Iris pigment epithelial cell (primary cell): ENCODE results near the gene IL1RAP.

Source experiments
- DNase-seq: peaks from one replicate; pipeline ENCODE4 v3.0.0-alpha.2; 2011; ENCODE audit warnings: low read depth

IL1RAP gene

DNA sequence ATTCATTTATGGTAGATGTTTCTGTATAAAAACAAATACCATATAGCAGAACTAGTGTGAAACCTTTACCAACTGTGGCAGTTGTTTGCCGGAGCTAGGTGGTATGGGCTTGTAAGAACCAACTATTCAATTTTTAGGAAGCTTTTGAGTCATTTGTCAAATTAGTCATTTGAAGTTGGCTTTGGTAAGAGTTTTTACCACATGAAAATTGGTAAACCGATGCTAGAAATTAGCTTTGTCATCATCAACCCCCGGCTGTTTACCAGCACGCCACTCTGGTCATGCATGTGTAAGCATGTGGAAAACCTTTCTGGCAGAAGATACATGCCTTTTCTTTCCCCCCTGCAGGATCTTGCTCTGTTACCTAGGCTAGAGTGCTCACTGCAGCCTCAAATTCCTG is 63.3 kb downstream of the IL1RAP start:
- no peak for DNase-seq

DNA sequence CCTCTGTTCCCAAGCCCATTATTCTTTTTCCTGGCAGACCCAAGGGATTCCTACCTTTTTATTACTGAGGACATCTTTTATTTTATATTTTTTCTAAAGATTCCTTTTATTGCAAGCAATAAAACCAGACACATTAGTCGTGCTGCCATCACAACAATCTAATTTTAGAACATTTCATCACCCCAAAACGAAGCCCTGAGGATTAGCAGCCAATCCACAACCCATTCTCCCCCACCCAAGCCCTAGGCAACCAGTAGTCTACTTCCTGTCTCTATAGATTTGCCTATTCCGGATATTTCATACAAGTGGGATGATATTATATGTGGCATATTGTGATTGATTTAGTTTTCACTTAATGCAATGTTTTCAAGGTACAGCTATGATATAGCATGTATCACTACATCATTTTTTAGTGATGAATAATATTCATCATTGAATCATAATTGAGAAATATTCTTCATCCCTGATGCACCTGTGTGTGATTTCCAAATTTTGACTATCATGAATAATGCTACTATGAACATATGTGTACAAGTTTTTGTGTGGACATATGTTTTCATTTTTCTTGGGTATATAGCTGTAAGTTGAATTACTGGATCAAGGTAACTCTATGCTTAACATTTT is 65.7 kb downstream of the IL1RAP start:
- no peak for DNase-seq

DNA sequence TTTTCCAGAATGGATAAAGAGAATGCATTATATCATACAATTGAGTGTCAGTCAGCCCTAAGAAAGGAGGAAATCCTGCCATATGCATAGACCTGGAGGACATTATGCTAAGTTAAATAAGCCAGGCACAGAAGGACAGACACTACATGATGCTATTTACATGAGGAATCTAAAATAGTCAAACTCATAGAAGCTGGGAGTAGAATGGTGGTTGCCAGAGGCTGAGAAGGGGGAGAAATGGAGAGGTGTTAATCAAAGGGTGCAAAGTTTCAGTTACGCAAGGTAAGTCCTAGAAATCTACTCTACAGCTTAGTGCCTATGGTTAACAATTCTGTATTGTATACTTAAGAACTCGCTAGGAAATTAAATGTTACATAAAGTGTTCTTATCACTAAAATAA is 66.5 kb downstream of the IL1RAP start:
- DNase-seq, result no peak

DNA sequence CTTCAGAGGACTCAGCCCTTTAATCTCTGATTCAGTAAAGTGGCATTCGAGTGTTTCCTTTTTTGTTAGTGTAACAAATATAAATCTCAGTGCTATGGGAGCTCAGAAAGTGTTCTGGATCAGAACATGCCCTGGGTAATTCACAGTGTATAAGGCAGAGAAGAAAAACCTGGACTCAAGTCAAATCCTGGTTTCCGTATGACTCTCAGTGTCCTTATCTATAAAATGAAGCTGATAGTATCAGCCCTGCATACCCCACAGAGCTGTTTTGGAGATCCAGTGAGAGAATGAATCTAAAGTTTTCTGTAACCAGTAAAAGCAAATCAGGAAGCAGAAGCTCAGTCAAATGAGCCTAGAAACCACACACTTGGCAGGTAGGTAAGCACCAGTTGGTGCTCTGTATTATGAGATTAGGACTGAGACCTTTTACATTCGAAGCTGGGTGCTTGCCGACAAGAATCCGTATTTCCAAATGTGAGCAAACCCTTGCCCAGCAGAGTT is 67.2 kb downstream of the IL1RAP start:
- DNase-seq, result peak; percentile 43

DNA sequence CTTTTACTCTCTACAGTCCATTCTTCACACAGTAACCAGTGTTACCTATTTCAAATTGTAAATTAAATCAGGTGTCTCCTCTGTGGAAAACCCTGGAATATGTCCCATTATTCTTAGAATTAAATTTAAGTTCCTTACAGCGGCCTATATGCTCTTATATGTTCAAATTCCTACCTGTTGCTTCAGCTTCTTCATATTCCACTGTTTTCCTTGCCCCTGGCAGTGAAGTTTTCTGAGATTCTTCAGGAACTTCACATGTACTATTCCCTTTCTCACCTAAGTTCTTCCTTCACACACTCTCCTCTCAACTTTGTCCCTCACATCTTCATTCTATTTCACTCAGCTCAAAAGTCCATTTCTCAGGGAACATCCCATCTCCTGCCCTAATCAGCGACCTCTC is 68.8 kb downstream of the IL1RAP start:
- no peak for DNase-seq

GRCh38 chr3:190585805-190586630 is 72.1 kb downstream of the IL1RAP start:
- peak; percentile 96 for DNase-seq

GRCh38 chr3:190586631-190587011 is 72.7 kb downstream of the IL1RAP start:
- DNase-seq, result peak; percentile 79

DNA sequence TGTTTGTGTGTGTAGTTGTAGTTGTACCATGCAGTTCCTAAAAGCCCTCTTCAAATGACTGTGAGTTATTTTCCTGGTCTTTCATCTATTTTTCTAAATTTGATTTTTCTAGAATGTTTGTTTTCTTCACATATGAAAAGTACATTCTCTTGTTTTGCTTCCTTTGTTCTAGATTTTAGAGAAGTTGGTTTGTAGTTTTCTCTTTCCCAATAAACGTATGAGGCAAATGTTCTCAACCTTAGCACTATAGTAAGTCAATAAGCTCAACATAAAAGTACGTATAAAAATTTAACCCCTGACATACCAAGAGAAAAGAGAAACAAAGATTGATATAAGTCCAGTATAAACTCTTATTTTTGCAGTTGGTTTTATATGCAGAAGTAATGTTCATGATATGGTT is 74.7 kb downstream of the IL1RAP start:
- no peak for DNase-seq

- no peak for DNase-seq
Measured at GRCh38 chr3:190589326-190589725, 75.4 kb downstream of the IL1RAP start.

- no peak for DNase-seq
Measured at GRCh38 chr3:190591080-190591479, 77.2 kb downstream of the IL1RAP start.

GRCh38 chr3:190593075-190593474 is 79.2 kb downstream of the IL1RAP start:
- no peak for DNase-seq

GRCh38 chr3:190594171-190594570 is 80.3 kb downstream of the IL1RAP start:
- no peak for DNase-seq

DNA sequence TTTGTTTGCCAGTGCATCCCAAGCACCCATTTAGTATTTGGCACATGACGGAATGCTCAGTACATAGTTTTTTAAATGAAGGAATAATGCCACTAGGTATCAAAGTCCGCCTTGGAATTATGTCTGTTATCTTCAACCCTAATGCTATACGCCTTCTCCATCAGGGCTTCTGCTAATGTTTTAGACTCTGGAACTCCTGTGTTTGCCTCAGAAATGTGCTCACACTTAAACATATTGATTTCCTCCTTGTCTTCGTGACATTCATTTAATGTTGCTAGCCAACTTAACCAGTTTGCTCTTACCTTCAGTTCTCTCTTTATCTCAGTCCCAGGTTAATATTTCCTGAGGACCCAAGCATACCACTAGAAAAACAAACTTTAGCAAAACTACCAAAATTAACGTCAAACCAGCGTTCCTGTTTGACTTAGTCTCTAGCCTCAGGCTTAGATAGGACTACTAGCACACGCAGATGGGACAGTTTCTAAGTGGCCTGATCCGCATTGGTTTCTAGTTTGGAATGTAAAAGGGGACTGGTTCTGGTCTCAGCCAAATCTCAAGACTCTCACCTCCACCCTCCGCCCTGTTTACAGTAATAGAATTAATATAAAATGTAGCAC is 81.4 kb downstream of the IL1RAP start:
- DNase-seq, result no peak

DNA sequence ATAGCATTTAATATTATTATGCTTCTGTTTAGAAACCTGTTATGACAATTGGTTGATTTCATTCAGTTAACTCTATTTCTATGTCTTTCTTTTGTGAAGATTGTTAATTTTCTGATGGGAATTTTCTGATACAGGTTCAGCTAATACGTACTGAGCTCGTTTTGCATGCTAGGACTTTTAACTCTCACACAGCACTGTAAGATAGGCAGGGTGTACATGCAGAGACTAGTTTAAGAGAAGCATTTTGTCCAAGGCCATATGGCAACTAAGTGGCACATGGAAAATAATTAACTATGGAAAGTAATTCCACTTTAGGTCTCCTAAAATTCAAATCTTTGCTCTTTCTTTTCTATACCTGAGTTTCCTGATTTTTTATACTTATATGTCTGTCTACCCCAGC is 81.9 kb downstream of the IL1RAP start:
- DNase-seq, result no peak

GRCh38 chr3:190596349-190597285 is 82.7 kb downstream of the IL1RAP start:
- DNase-seq, result no peak

DNA sequence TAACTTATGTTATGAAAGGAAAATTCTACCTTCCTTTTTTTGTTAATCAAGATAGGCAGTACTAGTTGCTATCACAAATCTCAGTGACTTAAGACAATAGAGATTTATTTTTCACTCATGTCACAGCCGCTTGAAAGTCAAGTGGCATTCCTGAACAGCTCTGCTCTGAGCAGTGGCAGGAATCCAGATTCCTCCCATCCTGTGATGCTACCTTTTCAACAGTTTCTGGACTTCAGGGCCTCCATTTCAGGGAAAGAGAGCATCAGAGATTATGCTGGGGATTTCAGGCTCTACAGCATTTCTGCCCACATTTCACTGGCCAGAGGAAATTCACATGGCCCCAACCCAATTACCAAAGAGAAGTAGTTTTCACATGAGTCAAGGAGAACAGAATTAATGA is 83.4 kb downstream of the IL1RAP start:
- DNase-seq, result no peak

DNA sequence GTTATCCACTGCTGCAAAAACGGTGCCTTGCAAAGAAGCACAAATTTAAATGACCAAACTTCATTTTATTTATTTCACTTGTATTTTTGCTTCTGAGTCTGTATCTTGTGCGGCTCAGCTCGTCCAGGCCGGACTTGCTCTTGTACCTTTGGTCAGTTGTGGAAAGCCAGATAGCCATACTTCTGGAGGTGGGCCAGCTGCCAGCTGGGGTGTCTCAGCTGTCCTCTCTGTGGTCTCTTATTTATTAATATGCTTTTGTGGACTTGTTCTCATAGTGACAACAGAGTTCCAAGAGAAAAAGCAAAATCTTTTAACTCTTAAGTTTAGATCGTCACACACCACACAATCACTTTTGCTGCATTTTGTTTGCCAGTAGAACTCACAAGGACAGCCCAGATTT is 87.7 kb downstream of the IL1RAP start:
- DNase-seq, result no peak

DNA sequence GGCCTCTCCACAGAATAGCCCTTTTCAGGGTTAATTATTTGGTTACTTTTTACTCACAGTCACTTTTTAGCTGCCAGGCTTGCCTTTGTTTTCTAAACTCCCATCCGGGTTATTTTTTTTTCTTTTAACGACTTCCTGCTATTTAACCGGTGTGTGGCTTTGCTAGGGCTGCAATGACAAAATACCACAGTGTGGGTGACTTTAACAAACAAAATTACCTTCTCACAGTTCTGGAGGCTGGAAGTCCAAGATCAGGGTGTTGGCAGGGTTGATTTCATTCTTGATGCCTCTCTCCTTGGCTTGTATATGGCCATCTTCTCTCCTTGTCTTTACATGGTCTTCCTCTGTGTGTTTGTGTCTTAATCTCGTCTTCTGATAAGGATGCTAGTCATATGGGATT is 91.5 kb downstream of the IL1RAP start:
- no peak for DNase-seq

GRCh38 chr3:190606596-190606995 is 92.7 kb downstream of the IL1RAP start:
- no peak for DNase-seq

- DNase-seq, result no peak
Measured at GRCh38 chr3:190607021-190607420, 93.1 kb downstream of the IL1RAP start.

DNA sequence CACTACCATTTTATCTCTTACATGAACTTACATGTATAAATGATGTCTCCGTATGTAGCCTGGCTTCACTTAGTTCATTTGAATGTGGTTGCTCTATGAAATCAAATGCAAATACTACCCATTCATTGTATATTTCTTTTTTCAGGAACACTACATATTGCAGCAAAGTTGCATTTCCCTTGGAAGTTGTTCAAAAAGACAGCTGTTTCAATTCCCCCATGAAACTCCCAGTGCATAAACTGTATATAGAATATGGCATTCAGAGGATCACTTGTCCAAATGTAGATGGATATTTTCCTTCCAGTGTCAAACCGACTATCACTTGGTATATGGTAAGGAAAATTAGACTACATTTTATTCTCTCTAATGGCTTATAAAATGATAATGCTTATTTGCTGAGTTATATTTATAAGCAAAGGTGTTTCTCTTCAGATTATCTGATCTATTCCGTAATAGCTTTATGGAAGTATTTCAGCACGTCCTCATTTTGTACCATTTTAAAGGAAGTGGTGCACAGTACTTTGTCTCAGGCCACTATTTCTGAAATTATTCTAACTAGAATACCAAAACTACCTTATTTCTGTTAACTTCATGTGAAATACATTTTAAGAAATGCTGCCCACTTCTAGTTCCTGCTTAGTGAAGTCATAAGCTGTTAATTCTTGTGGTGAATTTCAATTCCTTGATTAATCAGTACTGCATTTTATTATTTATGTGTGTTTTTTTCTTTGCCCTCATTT is 95.1 kb downstream of the IL1RAP start:
- no peak for DNase-seq
